Lung (tissue), 12 donors: ENCODE measurements around the gene DOCK8. TPM values are rescaled to one million over a fixed set of nuclear protein-coding genes. Genes with fewer than 3 reads are reported as not detected.

ENCODE experiments used
- ATAC-seq: fragments of 200-7000 bp; cut with Tn5 transposase; one replicate; pipeline ENCODE4 v1.9.1; 2020; ENCODE audit warnings: moderate number of reproducible peaks; ENCODE audit not compliant: insufficient read depth, low FRiP score
- DNase-seq, 3 donors: peaks; one replicate each; pipeline ENCODE4 v3.0.0-alpha.2; 2013 to 2017
- H3K27ac ChIP-seq, 2 donors: one replicate each; pipeline ENCODE4 v1.5.1; 2013; ENCODE audit warnings: mild to moderate bottlenecking in 2 of 2, moderate library complexity in 2 of 2, control low read depth in 1 of 2, inconsistent platforms in 1 of 2, low read depth in 1 of 2, low read length in 1 of 2
- H3K27me3 ChIP-seq, 3 donors: one replicate each; pipeline ENCODE4 v1.5.1; 2013; ENCODE audit warnings: low read length in 2 of 3; ENCODE audit not compliant: control insufficient read depth in 3 of 3, insufficient read depth in 3 of 3
- H3K36me3 ChIP-seq, 4 donors: one replicate each; pipeline ENCODE4 v1.5.1; 2013; ENCODE audit warnings: low read length in 4 of 4, mild to moderate bottlenecking in 1 of 4, moderate library complexity in 1 of 4; ENCODE audit not compliant: control insufficient read depth in 4 of 4, insufficient read depth in 4 of 4
- H3K4me1 ChIP-seq, 5 donors: one replicate each; pipeline ENCODE4 v1.5.1; 2013; ENCODE audit warnings: low read length in 5 of 5, mild to moderate bottlenecking in 2 of 5, moderate library complexity in 1 of 5; ENCODE audit not compliant: control insufficient read depth in 5 of 5, insufficient read depth in 5 of 5
- H3K4me3 ChIP-seq: one replicate; pipeline ENCODE4 v1.5.1; 2013; ENCODE audit warnings: mild to moderate bottlenecking, control low read depth, moderate library complexity
- H3K9ac ChIP-seq, 2 donors: one replicate each; pipeline ENCODE4 v1.5.1; 2013; ENCODE audit warnings: low read length in 2 of 2, control low read depth in 1 of 2; ENCODE audit not compliant: insufficient read depth in 1 of 2
- H3K9me3 ChIP-seq, 4 donors: one replicate each; pipeline ENCODE4 v1.5.1; 2013; ENCODE audit warnings: low read length in 3 of 4, mild to moderate bottlenecking in 1 of 4, moderate library complexity in 1 of 4; ENCODE audit not compliant: control insufficient read depth in 4 of 4, insufficient read depth in 3 of 4
- WGBS, 2 donors: extraction: QIAGEN DNeasy Blood & Tissue Kit; methylation state at CpG; one replicate each; pipeline ENCODE4 v1.1.7; 2013; 5-methylcytosine and 5-hydroxymethylcytosine counted together
- polyA plus RNA-seq, 2 donors: library from polyadenylated mRNA; stranded (reverse); fragments of 200-250 nt; gene quantifications; one replicate each; pipeline ENCODE4 v1.2.1, GENCODE V29; 2013
- total RNA-seq, 2 donors: library from RNA; depleted of rRNA in 1 of 2; stranded (reverse); fragments of >200 nt in 1 of 2; gene quantifications; one replicate each; pipeline ENCODE4 v1.2.1, GENCODE V29; 2014 to 2021
- TF ChIP-seq, protein P1 (sequence below): IDR thresholded peaks from 2 replicates; pipeline ENCODE4 v1.5.1; 2012; ENCODE audit warnings: mild to moderate bottlenecking; ENCODE audit errors: control extremely low read depth, extremely low read depth
- donor health status: control.
- donor health status: control.
- donor health status: Bipolar disorder and iron deficiency.
- donor health status: healthy.
- donor health status: DM: yes; HTN: yes; CAD: no.

Gene DOCK8
- total and polyA plus RNA-seq, 4 donors, result 9.6 to 75.1 (median 27.3) TPM

GRCh38 chr9:353077-353476 lies 138.4 kb downstream of the DOCK8 start:
- ATAC-seq (no peak), DNase-seq (peak in 1 of 3 donors; percentile 30)
- Histone ChIP-seq H3K4me3 (no peak overlapping the region), H3K9ac (no peak overlapping the region), H3K27me3 (peaks cover 0 to 8% (median 4%) of the 10 kb centered on the region in 3 donors), H3K4me1 (peaks cover 0 to 4% (median 0%) of the 10 kb centered on the region in 5 donors), H3K36me3 (peaks cover 0 to 2% (median 0%) of the 10 kb centered on the region in 4 donors), H3K27ac (no peak overlapping the region), H3K9me3 (peaks cover 0 to 2% (median 0%) of the 10 kb centered on the region in 4 donors)
- 50 to 78% methylated on average over 1 of the region's 1 CpG for WGBS, 2 donors
- TF ChIP-seq, protein P1, sequence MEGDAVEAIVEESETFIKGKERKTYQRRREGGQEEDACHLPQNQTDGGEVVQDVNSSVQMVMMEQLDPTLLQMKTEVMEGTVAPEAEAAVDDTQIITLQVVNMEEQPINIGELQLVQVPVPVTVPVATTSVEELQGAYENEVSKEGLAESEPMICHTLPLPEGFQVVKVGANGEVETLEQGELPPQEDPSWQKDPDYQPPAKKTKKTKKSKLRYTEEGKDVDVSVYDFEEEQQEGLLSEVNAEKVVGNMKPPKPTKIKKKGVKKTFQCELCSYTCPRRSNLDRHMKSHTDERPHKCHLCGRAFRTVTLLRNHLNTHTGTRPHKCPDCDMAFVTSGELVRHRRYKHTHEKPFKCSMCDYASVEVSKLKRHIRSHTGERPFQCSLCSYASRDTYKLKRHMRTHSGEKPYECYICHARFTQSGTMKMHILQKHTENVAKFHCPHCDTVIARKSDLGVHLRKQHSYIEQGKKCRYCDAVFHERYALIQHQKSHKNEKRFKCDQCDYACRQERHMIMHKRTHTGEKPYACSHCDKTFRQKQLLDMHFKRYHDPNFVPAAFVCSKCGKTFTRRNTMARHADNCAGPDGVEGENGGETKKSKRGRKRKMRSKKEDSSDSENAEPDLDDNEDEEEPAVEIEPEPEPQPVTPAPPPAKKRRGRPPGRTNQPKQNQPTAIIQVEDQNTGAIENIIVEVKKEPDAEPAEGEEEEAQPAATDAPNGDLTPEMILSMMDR, result no peak

GRCh38 chr9:354453-354852 lies 139.8 kb downstream of the DOCK8 start:
- H3K27me3 ChIP-seq, result peaks cover 0 to 4% (median 0%) of the 10 kb centered on the region in 3 donors
- no peak overlapping the region for H3K4me3 ChIP-seq
- H3K36me3 ChIP-seq, result peaks cover 0 to 2% (median 0%) of the 10 kb centered on the region in 4 donors
- peaks cover 0 to 2% (median 0%) of the 10 kb centered on the region in 4 donors for H3K9me3 ChIP-seq
- 58 to 75% methylated on average over 8 of the region's 8 CpGs for WGBS, 2 donors
- H3K4me1 ChIP-seq, result peaks cover 0 to 4% (median 0%) of the 10 kb centered on the region in 5 donors
- peak overlapping the region in 1 of 2 donors; percentile 52 for H3K27ac ChIP-seq
- peak in 2 of 3 donors; percentile 18 to 29 for DNase-seq
- TF ChIP-seq, protein P1, result no peak
- no peak for ATAC-seq
- H3K9ac ChIP-seq, result no peak overlapping the region

GRCh38 chr9:357560-357959 lies 142.9 kb downstream of the DOCK8 start:
- H3K4me3 ChIP-seq, result no peak overlapping the region
- ATAC-seq (no peak), DNase-seq (no peak)
- H3K9ac ChIP-seq, result no peak overlapping the region
- peaks cover 0 to 3% (median 0%) of the 10 kb centered on the region in 4 donors for H3K36me3 ChIP-seq
- WGBS, 2 donors, result 55 to 71% methylated on average over 4 of the region's 4 CpGs
- TF ChIP-seq, protein P1, result no peak
- peaks cover 0 to 4% (median 0%) of the 10 kb centered on the region in 5 donors for H3K4me1 ChIP-seq
- H3K9me3 ChIP-seq, result peaks cover 0 to 2% (median 0%) of the 10 kb centered on the region in 4 donors
- H3K27ac ChIP-seq, result no peak overlapping the region
- H3K27me3 ChIP-seq, result no peaks in the 10 kb centered on the region
